ENCODE data around the gene MAPK10. TPM values are rescaled to one million over a fixed set of nuclear protein-coding genes. Genes with fewer than 3 reads are reported as not detected.

Gene MAPK10
- polyA plus RNA-seq, 1 donor (not counting 4 experiments of a cell fraction or from before 2014, with no cell fraction given) = 8.2 TPM

DNA sequence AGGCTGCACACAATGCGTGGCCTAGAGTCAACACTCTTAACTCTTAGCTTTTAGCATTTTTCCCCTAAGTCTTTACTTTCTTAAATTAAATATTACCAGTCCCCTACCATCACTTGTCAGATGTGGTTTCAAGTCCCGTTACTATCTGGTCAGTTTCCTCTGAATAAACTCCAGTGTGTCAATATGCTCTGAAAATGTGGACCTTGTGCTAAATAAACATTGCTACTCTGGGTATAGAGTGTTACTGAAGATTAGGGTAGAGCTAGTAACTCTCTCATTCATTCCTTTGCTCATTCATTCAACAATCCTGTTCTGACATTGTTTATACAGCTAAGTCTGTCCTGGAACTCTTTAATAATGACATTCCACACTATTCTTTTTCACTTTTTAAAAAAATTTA, 251.0 kb downstream of the MAPK10 start:
- Histone ChIP-seq H3K36me3 (ENCODE audit: control insufficient read depth in 2 of 2, extremely low read depth in 1 of 2, insufficient read depth in 2 of 2, low read length in 2 of 2) (no peaks in the 10 kb centered on the region), H3K9ac (ENCODE audit: control insufficient read depth, extremely low read depth, insufficient read depth, low read length) (no peak overlapping the region), H3K9me1 (ENCODE audit: control insufficient read depth, extremely low read depth, insufficient read depth, low read length) (no peaks in the 10 kb centered on the region), H3K27me3 (ENCODE audit: control insufficient read depth, extremely low read depth, insufficient read depth, low read length) (no peaks in the 10 kb centered on the region), H4K20me1 (ENCODE audit: control insufficient read depth, extremely low read depth, insufficient read depth, low read length) (no peaks in the 10 kb centered on the region), H3K27ac (ENCODE audit: control insufficient read depth, insufficient read depth, low read length) (no peak overlapping the region), H3K79me2 (ENCODE audit: control insufficient read depth, insufficient read depth, low read length) (no peaks in the 10 kb centered on the region), H3K4me1 (ENCODE audit: control insufficient read depth, extremely low read depth, insufficient read depth, low read length) (no peaks in the 10 kb centered on the region), H3K4me3 (ENCODE audit: control insufficient read depth in 2 of 3, extremely low read depth in 1 of 3, insufficient read depth in 2 of 3, low read depth in 1 of 3, low read length in 3 of 3) (no peak overlapping the region), H3K4me2 (ENCODE audit: control insufficient read depth, extremely low read depth, insufficient read depth, low read depth, low read length) (no peak overlapping the region), H2AFZ (ENCODE audit: control insufficient read depth, low read length) (no peak overlapping the region), H3K9me3 (ENCODE audit: control insufficient read depth, low read depth, low read length) (no peaks in the 10 kb centered on the region)
- no peak for DNase-seq (ENCODE audit: low read depth, low spot score)
- no peak for FAIRE-seq
- TF ChIP-seq EZH2 (IDR thresholded peaks at IDR 0.05; ENCODE audit: low read length) = no peak
- TF ChIP-seq, protein P1, sequence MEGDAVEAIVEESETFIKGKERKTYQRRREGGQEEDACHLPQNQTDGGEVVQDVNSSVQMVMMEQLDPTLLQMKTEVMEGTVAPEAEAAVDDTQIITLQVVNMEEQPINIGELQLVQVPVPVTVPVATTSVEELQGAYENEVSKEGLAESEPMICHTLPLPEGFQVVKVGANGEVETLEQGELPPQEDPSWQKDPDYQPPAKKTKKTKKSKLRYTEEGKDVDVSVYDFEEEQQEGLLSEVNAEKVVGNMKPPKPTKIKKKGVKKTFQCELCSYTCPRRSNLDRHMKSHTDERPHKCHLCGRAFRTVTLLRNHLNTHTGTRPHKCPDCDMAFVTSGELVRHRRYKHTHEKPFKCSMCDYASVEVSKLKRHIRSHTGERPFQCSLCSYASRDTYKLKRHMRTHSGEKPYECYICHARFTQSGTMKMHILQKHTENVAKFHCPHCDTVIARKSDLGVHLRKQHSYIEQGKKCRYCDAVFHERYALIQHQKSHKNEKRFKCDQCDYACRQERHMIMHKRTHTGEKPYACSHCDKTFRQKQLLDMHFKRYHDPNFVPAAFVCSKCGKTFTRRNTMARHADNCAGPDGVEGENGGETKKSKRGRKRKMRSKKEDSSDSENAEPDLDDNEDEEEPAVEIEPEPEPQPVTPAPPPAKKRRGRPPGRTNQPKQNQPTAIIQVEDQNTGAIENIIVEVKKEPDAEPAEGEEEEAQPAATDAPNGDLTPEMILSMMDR (optimal IDR thresholded peaks at IDR 0.05 in 1 of 3, IDR thresholded peaks at IDR 0.05 in 1 of 3, conservative IDR thresholded peaks at IDR 0.05 in 1 of 3; ENCODE audit: extremely low read depth in 1 of 3, insufficient read depth in 2 of 3, low read length in 3 of 3) = no peak
- dilution Hi-C loops (cut with MboI; ENCODE audit: extremely low pct_ligation_motif_present, low sequenced_read_pairs) = no loop called here

DNA sequence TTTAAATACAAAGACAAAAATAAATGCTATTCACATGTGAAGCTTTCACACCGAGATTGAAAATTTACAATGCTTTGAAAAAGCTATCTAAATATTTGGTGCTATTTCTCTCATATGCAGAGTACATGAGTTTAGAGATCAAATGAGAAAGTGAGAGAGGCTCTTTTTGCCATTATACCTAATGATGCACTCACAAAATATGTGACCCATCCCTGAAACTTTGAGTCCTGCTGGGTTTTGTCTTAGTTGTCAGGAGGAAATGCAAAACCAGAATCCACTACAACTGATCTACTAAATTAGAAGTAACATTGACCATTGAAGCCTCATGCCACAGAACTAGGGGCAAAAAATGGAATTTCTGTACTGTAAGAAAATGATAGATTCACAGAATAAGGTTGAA, 251.7 kb downstream of the MAPK10 start:
- H3K27ac ChIP-seq (ENCODE audit: control insufficient read depth, insufficient read depth, low read length) = no peak overlapping the region
- H3K4me1 ChIP-seq (ENCODE audit: control insufficient read depth, extremely low read depth, insufficient read depth, low read length) = no peaks in the 10 kb centered on the region
- H3K4me3 ChIP-seq (ENCODE audit: control insufficient read depth in 2 of 3, extremely low read depth in 1 of 3, insufficient read depth in 2 of 3, low read depth in 1 of 3, low read length in 3 of 3) = no peak overlapping the region
- H2AFZ ChIP-seq (ENCODE audit: control insufficient read depth, low read length) = no peak overlapping the region
- no peaks in the 10 kb centered on the region for H3K36me3 ChIP-seq (ENCODE audit: control insufficient read depth in 2 of 2, extremely low read depth in 1 of 2, insufficient read depth in 2 of 2, low read length in 2 of 2)
- H3K79me2 ChIP-seq (ENCODE audit: control insufficient read depth, insufficient read depth, low read length) = no peaks in the 10 kb centered on the region
- TF ChIP-seq, protein P1 (optimal IDR thresholded peaks at IDR 0.05 in 1 of 3, IDR thresholded peaks at IDR 0.05 in 1 of 3, conservative IDR thresholded peaks at IDR 0.05 in 1 of 3; ENCODE audit: extremely low read depth in 1 of 3, insufficient read depth in 2 of 3, low read length in 3 of 3) = no peak
- TF ChIP-seq EZH2 (IDR thresholded peaks at IDR 0.05; ENCODE audit: low read length) = no peak
- H3K27me3 ChIP-seq (ENCODE audit: control insufficient read depth, extremely low read depth, insufficient read depth, low read length) = no peaks in the 10 kb centered on the region
- H4K20me1 ChIP-seq (ENCODE audit: control insufficient read depth, extremely low read depth, insufficient read depth, low read length) = no peaks in the 10 kb centered on the region
- no peak overlapping the region for H3K4me2 ChIP-seq (ENCODE audit: control insufficient read depth, extremely low read depth, insufficient read depth, low read depth, low read length)
- DNase-seq (ENCODE audit: low read depth, low spot score) (no peak), FAIRE-seq (no peak)
- H3K9me3 ChIP-seq (ENCODE audit: control insufficient read depth, low read depth, low read length) = no peaks in the 10 kb centered on the region
- no peaks in the 10 kb centered on the region for H3K9me1 ChIP-seq (ENCODE audit: control insufficient read depth, extremely low read depth, insufficient read depth, low read length)
- dilution Hi-C loops (cut with MboI; ENCODE audit: extremely low pct_ligation_motif_present, low sequenced_read_pairs) = no loop called here
- no peak overlapping the region for H3K9ac ChIP-seq (ENCODE audit: control insufficient read depth, extremely low read depth, insufficient read depth, low read length)

Data from keratinocyte (primary cell).